ENCODE results near the gene PRKCQ.

PRKCQ gene

GRCh38 chr10:6612371-6612770 is 32.3 kb upstream of the PRKCQ start:
- no peak overlapping the region for H3K4me2 ChIP-seq (ENCODE audit: low read depth, low read length, poor library complexity, severe bottlenecking)
- no peak overlapping the region for H3K4me3 ChIP-seq (ENCODE audit: insufficient read depth, low read length, poor library complexity, severe bottlenecking)
- no peaks in the 10 kb centered on the region for H4K20me1 ChIP-seq (ENCODE audit: low read depth, low read length)
- H3K9me2 ChIP-seq (replicated peaks; ENCODE audit: insufficient read depth, low read length): no peaks in the 10 kb centered on the region
- no peaks in the 10 kb centered on the region for H3F3A ChIP-seq (ENCODE audit: insufficient read depth)
- TF ChIP-seq CTCF (IDR thresholded peaks at IDR 0.05; ENCODE audit: insufficient read depth, low read length, poor library complexity, severe bottlenecking): no peak
- no peak for TF ChIP-seq EZH2phosphoT487 (conservative IDR thresholded peaks at IDR 0.05; ENCODE audit: low read length)
- no peaks in the 10 kb centered on the region; the same call in 1 of the 2 replicates for H3K27me3 ChIP-seq (ENCODE audit: low read length)
- H3K9me3 ChIP-seq (ENCODE audit: insufficient read depth, low read length): no peaks in the 10 kb centered on the region
- H3K79me2 ChIP-seq (ENCODE audit: insufficient read depth, low read length): no peaks in the 10 kb centered on the region
- H3K36me3 ChIP-seq (ENCODE audit: low read length): no peaks in the 10 kb centered on the region
- H2AFZ ChIP-seq (ENCODE audit: low read depth, low read length, severe bottlenecking): no peak overlapping the region
- H3K9ac ChIP-seq (ENCODE audit: low read length): no peak overlapping the region
- no peak overlapping the region for H3K27ac ChIP-seq (ENCODE audit: low read depth, low read length)

DNA sequence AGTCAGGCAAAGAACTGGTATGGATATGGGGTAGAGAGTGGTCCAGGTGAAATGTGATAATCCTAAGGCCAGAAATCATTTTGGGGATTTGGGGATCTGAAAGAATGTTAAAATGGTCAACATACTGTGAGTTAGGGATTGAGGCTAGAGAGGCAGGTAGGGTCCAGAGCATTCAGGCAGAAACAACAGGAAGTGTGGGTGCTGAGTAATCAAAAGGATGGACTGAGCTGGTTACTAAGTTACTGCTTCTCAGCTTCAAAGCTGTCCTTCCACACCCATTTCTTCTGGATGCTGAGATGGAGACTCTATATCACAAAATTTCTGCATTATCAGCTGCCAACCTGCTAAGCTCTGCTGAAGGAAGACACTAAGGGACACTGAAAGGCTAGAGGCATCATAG is 30.6 kb upstream of the PRKCQ start:
- TF ChIP-seq CTCF (IDR thresholded peaks at IDR 0.05; ENCODE audit: insufficient read depth, low read length, poor library complexity, severe bottlenecking): no peak
- TF ChIP-seq EZH2phosphoT487 (conservative IDR thresholded peaks at IDR 0.05; ENCODE audit: low read length): no peak
- Histone ChIP-seq H3K4me2 (ENCODE audit: low read depth, low read length, poor library complexity, severe bottlenecking) (no peak overlapping the region), H3K27ac (ENCODE audit: low read depth, low read length) (no peak overlapping the region), H3K4me3 (ENCODE audit: insufficient read depth, low read length, poor library complexity, severe bottlenecking) (no peak overlapping the region), H2AFZ (ENCODE audit: low read depth, low read length, severe bottlenecking) (no peak overlapping the region), H4K20me1 (ENCODE audit: low read depth, low read length) (no peaks in the 10 kb centered on the region), H3K9me3 (ENCODE audit: insufficient read depth, low read length) (no peaks in the 10 kb centered on the region), H3K9ac (ENCODE audit: low read length) (no peak overlapping the region), H3F3A (ENCODE audit: insufficient read depth) (no peaks in the 10 kb centered on the region), H3K36me3 (ENCODE audit: low read length) (no peaks in the 10 kb centered on the region), H3K27me3 (ENCODE audit: low read length) (no peaks in the 10 kb centered on the region; the same call in 1 of the 2 replicates), H3K9me2 (replicated peaks; ENCODE audit: insufficient read depth, low read length) (no peaks in the 10 kb centered on the region), H3K79me2 (ENCODE audit: insufficient read depth, low read length) (no peaks in the 10 kb centered on the region)

DNA sequence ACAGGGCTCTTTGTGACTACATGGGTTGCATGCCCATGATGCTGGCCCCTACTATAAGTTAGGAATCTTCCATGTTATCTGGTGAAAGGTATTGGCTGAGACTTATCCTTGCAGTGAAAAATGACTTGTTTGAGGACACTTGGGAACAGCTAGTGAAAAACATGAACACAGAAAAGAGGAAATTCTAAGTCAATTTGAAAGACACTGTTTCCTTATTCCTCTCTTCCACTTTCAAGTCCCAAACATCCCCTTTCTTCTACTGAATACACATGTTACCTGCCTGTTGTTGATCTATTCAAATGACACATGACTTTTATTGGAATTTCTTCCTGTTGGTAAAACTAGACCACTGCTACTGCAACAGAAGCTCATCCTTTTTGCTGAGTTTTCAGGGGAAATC is 29.5 kb upstream of the PRKCQ start:
- Histone ChIP-seq H3K36me3 (ENCODE audit: low read length) (no peaks in the 10 kb centered on the region), H3K4me3 (ENCODE audit: insufficient read depth, low read length, poor library complexity, severe bottlenecking) (no peak overlapping the region), H2AFZ (ENCODE audit: low read depth, low read length, severe bottlenecking) (no peak overlapping the region), H3K27ac (ENCODE audit: low read depth, low read length) (no peak overlapping the region), H3F3A (ENCODE audit: insufficient read depth) (no peaks in the 10 kb centered on the region), H3K9ac (ENCODE audit: low read length) (no peak overlapping the region), H3K9me2 (replicated peaks; ENCODE audit: insufficient read depth, low read length) (no peaks in the 10 kb centered on the region), H3K79me2 (ENCODE audit: insufficient read depth, low read length) (no peaks in the 10 kb centered on the region), H4K20me1 (ENCODE audit: low read depth, low read length) (no peaks in the 10 kb centered on the region), H3K4me2 (ENCODE audit: low read depth, low read length, poor library complexity, severe bottlenecking) (no peak overlapping the region), H3K27me3 (ENCODE audit: low read length) (no peaks in the 10 kb centered on the region; the same call in 1 of the 2 replicates), H3K9me3 (ENCODE audit: insufficient read depth, low read length) (no peaks in the 10 kb centered on the region)
- no peak for TF ChIP-seq CTCF (IDR thresholded peaks at IDR 0.05; ENCODE audit: insufficient read depth, low read length, poor library complexity, severe bottlenecking)
- no peak for TF ChIP-seq EZH2phosphoT487 (conservative IDR thresholded peaks at IDR 0.05; ENCODE audit: low read length)
